Measurements from ENCODE around the gene DLAT.
"Not testable (repeated sequence)": the region's sequence is repeated elsewhere in the genome, so short reads cannot be mapped to it uniquely, and the experiment has no call there.

DLAT gene

DNA sequence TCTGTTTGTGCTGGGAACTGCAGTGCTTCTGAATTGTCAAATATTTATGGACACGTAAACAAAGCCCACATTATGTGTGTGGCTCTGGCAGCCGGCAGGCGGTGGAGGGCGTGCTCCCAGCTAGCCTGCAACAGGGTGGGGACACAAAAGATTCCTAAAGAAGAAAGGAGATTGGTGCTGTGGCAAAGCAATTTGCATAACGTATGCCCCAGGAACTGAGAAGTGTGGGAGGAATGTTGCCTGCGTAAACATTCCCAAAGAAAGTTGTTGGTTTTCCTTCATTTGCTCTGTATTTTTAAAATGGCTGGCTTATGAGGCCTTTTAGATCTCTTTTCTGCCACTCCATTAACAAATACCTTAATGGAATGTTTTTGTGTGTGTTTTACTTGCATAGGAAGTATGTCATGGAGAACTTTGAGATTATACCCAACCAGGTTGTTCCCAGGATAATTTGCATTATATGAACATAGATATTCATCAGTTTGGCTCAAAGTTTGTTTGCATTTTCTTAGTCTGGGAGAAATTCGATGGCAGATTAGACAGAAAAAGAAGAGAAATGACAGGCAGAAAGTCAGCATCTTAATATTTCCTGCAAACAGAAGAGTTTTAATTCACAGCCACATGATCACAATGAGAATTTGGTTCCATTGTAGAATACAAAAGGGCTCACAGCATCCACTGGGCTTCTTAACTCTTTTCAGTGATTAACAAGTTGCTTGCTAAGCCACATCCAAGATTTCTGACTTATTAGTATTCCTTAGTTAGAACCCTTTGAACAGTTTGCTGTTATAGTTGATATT, 41.8 kb upstream of the DLAT start:
- peak overlapping the region; percentile 20 to 61 for H3K4me3 ChIP-seq (ENCODE audit: low read depth in 1 of 2, low read length in 2 of 2)
- H3K27me3 ChIP-seq (ENCODE audit: low read depth, low read length), result no peaks in the 10 kb centered on the region
- H3K27ac ChIP-seq (ENCODE audit: low read length), result peak overlapping the region; percentile 95
- H3K36me3 ChIP-seq (ENCODE audit: control insufficient read depth in 1 of 2, insufficient read depth in 2 of 2, low read length in 2 of 2), result peaks cover 20 to 34% of the 10 kb centered on the region in 2 donors
- peaks cover 22 to 52% of the 10 kb centered on the region in 2 donors for H3K4me1 ChIP-seq (ENCODE audit: control insufficient read depth in 1 of 2, insufficient read depth in 2 of 2, low read length in 2 of 2)
- no peaks in the 10 kb centered on the region for H3K9me3 ChIP-seq (ENCODE audit: control insufficient read depth in 1 of 2, low read length in 2 of 2)

DNA sequence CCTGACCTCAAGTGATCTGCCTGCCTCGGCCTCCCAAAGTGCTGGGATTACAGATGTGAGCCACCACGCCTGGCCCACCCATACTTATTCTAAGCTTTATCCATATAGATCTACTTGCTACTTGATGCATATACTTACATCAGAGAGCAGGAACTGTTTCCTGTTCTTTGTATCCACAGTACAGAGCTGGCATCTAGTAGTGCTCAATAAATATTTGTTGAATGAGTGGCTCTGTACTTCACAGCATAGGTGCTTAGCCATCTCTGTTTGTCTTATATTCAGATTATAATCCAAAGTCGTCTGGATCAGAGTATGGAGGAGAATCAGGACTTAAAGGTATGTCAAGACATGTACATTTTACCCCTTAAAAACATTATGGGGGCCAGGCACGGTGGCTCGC, 38.6 kb upstream of the DLAT start:
- no peak overlapping the region for H3K27ac ChIP-seq (ENCODE audit: low read length)
- no peaks in the 10 kb centered on the region for H3K27me3 ChIP-seq (ENCODE audit: low read depth, low read length)
- H3K4me1 ChIP-seq (ENCODE audit: control insufficient read depth in 1 of 2, insufficient read depth in 2 of 2, low read length in 2 of 2), result peaks cover 16 to 30% of the 10 kb centered on the region in 2 donors
- no peaks in the 10 kb centered on the region for H3K9me3 ChIP-seq (ENCODE audit: control insufficient read depth in 1 of 2, low read length in 2 of 2)
- no peak overlapping the region for H3K4me3 ChIP-seq (ENCODE audit: low read depth in 1 of 2, low read length in 2 of 2)
- peaks cover 25 to 33% of the 10 kb centered on the region in 2 donors for H3K36me3 ChIP-seq (ENCODE audit: control insufficient read depth in 1 of 2, insufficient read depth in 2 of 2, low read length in 2 of 2)

DNA sequence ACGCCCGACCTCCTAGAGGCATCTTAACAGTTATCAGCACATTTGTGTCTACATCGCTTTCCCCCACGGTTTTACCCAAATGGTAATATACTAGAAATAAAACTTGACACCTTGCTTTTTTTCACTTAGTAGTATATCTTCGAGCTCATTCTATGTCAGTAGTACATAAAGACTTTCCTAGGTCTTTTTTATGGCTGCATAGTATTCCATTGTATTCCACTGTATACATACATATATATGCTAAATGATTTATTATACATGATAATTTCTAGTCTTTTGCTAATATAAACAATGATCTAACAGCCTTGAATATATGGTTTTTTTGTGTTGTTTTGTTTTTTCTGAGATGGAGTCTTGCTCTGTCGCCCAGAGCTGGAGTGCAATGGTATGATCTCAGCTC, 34.8 kb upstream of the DLAT start:
- no peaks in the 10 kb centered on the region for H3K27me3 ChIP-seq (ENCODE audit: low read depth, low read length)
- no peak overlapping the region for H3K4me3 ChIP-seq (ENCODE audit: low read depth in 1 of 2, low read length in 2 of 2)
- H3K4me1 ChIP-seq (ENCODE audit: control insufficient read depth in 1 of 2, insufficient read depth in 2 of 2, low read length in 2 of 2), result peaks cover 0 to 8% of the 10 kb centered on the region in 2 donors
- H3K36me3 ChIP-seq (ENCODE audit: control insufficient read depth in 1 of 2, insufficient read depth in 2 of 2, low read length in 2 of 2), result peaks cover 41 to 54% of the 10 kb centered on the region in 2 donors
- H3K27ac ChIP-seq (ENCODE audit: low read length), result no peak overlapping the region
- H3K9me3 ChIP-seq (ENCODE audit: control insufficient read depth in 1 of 2, low read length in 2 of 2), result no peaks in the 10 kb centered on the region

DNA sequence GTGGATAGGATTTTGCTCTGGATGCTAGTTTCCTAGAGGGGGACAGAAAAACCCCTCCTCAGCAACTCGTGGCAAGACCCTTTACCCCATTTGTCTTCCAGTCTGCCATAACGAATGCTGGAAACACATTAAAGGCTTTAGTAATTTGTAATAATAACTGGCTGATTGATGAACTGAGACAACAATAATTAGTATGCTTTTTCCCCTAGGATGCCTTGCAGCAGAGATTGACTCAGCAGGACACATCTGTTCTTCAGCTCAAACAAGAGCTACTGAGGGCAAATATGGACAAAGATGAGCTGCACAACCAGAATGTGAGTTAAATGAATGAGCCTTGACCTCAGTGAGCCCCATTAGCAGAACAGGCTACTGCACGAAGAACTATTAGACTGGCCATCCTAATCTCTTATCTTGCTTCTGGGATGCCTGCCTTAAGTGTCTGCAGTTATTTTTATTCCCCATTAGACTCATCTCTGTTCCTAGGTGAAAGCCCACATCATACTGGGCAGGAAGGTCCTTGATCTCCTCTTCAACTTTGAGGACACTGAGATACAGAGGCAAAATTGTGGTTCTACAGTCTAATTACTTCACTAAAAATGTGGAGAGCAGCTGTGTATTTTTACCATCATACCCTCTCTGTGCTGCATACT, 32.9 kb upstream of the DLAT start:
- H3K27ac ChIP-seq (ENCODE audit: low read length), result no peak overlapping the region

DNA sequence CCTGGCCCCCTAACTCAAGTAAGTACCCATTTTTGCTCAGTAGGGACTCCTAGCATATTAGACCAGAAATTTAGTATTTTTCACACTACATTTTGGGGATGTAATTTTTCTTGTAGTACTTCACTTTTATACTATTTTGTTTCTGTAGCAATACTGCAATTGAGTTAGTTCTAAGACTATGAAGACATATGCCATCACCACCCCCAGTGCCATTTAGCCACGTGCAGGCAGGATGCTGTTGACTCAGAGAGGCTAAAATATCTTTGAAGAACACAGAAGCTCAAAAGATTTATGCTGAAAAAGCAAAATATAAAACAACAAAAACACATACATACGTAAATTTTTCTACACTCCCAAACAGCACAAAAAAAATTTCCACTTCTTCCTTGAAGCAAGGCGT, 29.1 kb upstream of the DLAT start:
- Histone ChIP-seq H3K4me3 (ENCODE audit: low read depth in 1 of 2, low read length in 2 of 2) (no peak overlapping the region), H3K36me3 (ENCODE audit: control insufficient read depth in 1 of 2, insufficient read depth in 2 of 2, low read length in 2 of 2) (peaks cover 46 to 57% of the 10 kb centered on the region in 2 donors), H3K4me1 (ENCODE audit: control insufficient read depth in 1 of 2, insufficient read depth in 2 of 2, low read length in 2 of 2) (no peaks in the 10 kb centered on the region), H3K27me3 (ENCODE audit: low read depth, low read length) (no peaks in the 10 kb centered on the region), H3K27ac (ENCODE audit: low read length) (no peak overlapping the region), H3K9me3 (ENCODE audit: control insufficient read depth in 1 of 2, low read length in 2 of 2) (no peaks in the 10 kb centered on the region)

More for the DNA sequence above, 32.9 kb upstream of the DLAT start:
- H3K4me1 ChIP-seq (ENCODE audit: control insufficient read depth in 1 of 2, insufficient read depth in 2 of 2, low read length in 2 of 2), result peaks cover 0 to 8% of the 10 kb centered on the region in 2 donors
- H3K9me3 ChIP-seq (ENCODE audit: control insufficient read depth in 1 of 2, low read length in 2 of 2), result no peaks in the 10 kb centered on the region
- no peak overlapping the region for H3K4me3 ChIP-seq (ENCODE audit: low read depth in 1 of 2, low read length in 2 of 2)
- H3K27me3 ChIP-seq (ENCODE audit: low read depth, low read length), result no peaks in the 10 kb centered on the region
- H3K36me3 ChIP-seq (ENCODE audit: control insufficient read depth in 1 of 2, insufficient read depth in 2 of 2, low read length in 2 of 2), result peaks cover 42 to 45% of the 10 kb centered on the region in 2 donors

DNA sequence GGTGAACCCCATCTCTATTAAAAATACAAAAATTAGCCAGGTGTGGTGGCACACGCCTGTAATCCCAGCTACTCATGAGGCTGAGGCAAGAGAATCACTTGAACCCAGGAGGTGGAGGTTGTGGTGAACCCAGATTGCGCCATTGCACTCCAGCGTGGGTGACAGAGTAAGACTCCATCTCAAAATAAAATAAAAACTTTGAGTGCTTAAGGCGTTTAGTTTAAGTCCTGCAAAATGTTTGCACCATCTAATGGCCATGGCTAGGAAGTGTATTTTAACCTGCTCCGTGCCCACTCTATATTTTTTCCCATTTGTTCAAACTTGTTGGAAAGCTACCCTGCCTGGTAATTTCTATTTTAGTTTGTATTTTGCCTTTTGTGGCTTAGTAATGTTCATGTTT, 28.5 kb upstream of the DLAT start:
- H3K36me3 ChIP-seq (ENCODE audit: control insufficient read depth in 1 of 2, insufficient read depth in 2 of 2, low read length in 2 of 2), result peaks cover 41 to 57% of the 10 kb centered on the region in 2 donors
- H3K4me3 ChIP-seq (ENCODE audit: low read depth in 1 of 2, low read length in 2 of 2); H3K4me1 ChIP-seq (ENCODE audit: control insufficient read depth in 1 of 2, insufficient read depth in 2 of 2, low read length in 2 of 2); H3K27ac ChIP-seq (ENCODE audit: low read length); H3K27me3 ChIP-seq (ENCODE audit: low read depth, low read length); H3K9me3 ChIP-seq (ENCODE audit: control insufficient read depth in 1 of 2, low read length in 2 of 2): not testable (repeated sequence)

DNA sequence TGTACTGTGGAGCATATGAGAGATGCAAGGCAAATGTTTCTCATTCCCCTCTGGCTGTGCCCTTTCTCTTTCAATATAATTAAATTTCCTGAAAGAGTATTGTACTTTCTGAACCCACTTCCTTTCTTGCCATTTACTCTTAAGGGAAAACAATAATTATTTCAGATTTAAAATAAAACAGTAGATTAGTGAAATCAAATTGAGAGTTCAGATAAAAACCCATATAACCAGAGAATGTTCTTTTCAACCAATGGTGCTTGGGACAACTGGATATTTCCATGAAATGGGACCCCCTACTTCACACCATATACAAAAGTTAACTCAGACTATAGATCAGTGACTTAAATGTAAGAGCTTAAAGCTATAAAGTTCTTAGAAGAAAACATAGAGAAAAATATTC, 26.1 kb upstream of the DLAT start:
- Histone ChIP-seq H3K36me3 (ENCODE audit: control insufficient read depth in 1 of 2, insufficient read depth in 2 of 2, low read length in 2 of 2) (peaks cover 23 to 48% of the 10 kb centered on the region in 2 donors), H3K27ac (ENCODE audit: low read length) (no peak overlapping the region), H3K4me1 (ENCODE audit: control insufficient read depth in 1 of 2, insufficient read depth in 2 of 2, low read length in 2 of 2) (no peaks in the 10 kb centered on the region), H3K9me3 (ENCODE audit: control insufficient read depth in 1 of 2, low read length in 2 of 2) (no peaks in the 10 kb centered on the region), H3K4me3 (ENCODE audit: low read depth in 1 of 2, low read length in 2 of 2) (no peak overlapping the region), H3K27me3 (ENCODE audit: low read depth, low read length) (no peaks in the 10 kb centered on the region)

DNA sequence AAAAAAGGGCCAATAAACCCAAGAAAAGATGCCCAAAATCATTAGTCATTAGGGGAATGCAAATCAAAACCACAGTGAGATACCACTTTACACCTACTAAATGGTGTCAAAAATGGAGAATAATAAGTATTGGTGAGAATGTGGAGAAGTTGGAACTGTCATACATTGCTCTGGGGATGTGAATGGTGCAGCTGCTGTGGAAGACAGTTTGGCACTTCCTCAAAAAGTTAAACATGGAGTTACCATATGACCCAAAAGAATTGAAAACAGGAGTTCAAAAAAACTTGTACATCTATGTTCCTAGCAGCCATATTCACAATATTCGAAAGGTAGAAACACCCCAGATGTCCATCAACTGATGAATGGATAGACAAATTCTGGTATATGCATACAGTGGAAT, 24.5 kb upstream of the DLAT start:
- Histone ChIP-seq H3K4me3 (ENCODE audit: low read depth in 1 of 2, low read length in 2 of 2) (no peak overlapping the region), H3K27ac (ENCODE audit: low read length) (no peak overlapping the region), H3K9me3 (ENCODE audit: control insufficient read depth in 1 of 2, low read length in 2 of 2) (no peaks in the 10 kb centered on the region), H3K36me3 (ENCODE audit: control insufficient read depth in 1 of 2, insufficient read depth in 2 of 2, low read length in 2 of 2) (peaks cover 21 to 44% of the 10 kb centered on the region in 2 donors), H3K4me1 (ENCODE audit: control insufficient read depth in 1 of 2, insufficient read depth in 2 of 2, low read length in 2 of 2) (no peaks in the 10 kb centered on the region), H3K27me3 (ENCODE audit: low read depth, low read length) (no peaks in the 10 kb centered on the region)

DNA sequence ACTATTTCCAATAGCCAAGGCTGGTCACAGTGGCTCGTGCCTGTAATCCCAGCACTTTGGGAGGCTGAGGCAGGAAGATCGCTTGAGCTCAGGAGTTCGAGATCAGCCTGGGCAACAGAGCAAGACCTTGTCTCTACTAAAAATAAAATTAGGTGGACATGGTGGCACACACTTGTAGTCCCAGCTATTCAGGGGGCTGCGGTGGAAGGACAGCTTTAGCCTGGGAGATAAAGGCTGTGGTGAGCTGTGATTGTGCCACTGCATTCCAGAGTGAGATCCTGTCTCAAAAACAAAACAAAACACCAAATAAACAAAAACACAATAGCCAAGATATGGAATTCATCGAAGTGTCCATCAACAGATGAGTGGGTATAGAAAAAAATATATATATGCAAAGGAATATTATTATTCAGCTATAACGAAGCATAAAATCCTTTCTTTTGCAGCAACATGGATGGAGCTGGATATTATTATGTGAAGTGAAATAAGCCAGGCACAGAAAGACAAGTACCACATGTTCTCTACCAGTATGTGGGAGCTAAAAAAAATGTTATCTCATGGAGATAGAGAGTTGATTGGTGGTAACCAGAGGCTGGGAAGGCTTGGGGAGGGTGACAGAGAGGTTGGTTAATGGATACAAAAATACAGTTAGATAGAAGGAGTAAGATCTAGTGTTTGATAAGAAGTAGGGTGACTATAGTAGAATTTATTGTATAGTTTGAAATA, 22.6 kb upstream of the DLAT start:
- H3K4me3 ChIP-seq (ENCODE audit: low read depth in 1 of 2, low read length in 2 of 2), result no peak overlapping the region
- no peaks in the 10 kb centered on the region for H3K27me3 ChIP-seq (ENCODE audit: low read depth, low read length)
- H3K27ac ChIP-seq (ENCODE audit: low read length), result no peak overlapping the region
- H3K36me3 ChIP-seq (ENCODE audit: control insufficient read depth in 1 of 2, insufficient read depth in 2 of 2, low read length in 2 of 2), result peaks cover 16 to 44% of the 10 kb centered on the region in 2 donors
- no peaks in the 10 kb centered on the region for H3K4me1 ChIP-seq (ENCODE audit: control insufficient read depth in 1 of 2, insufficient read depth in 2 of 2, low read length in 2 of 2)
- no peaks in the 10 kb centered on the region for H3K9me3 ChIP-seq (ENCODE audit: control insufficient read depth in 1 of 2, low read length in 2 of 2)

DNA sequence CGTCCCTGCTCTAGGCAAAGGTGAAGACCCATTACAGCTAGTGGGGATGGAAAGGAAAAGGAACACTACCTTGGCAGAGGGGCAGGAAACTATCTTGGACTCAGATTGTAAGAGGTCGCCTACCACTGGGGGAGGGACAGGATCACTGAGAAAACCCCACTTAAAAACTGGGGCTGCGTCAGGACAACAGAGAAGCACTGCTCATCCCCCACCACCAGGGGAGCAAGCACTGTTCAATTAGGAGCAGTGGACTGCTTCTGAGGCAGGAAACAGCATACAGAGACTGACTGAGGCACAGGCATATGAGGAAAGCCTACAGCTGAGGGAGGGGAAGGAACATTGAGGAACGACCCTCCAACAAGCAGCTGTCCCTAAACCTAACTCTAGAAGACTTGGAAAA, 20.8 kb upstream of the DLAT start:
- Histone ChIP-seq H3K27ac (ENCODE audit: low read length) (no peak overlapping the region), H3K36me3 (ENCODE audit: control insufficient read depth in 1 of 2, insufficient read depth in 2 of 2, low read length in 2 of 2) (peaks cover 8 to 38% of the 10 kb centered on the region in 2 donors), H3K4me1 (ENCODE audit: control insufficient read depth in 1 of 2, insufficient read depth in 2 of 2, low read length in 2 of 2) (no peaks in the 10 kb centered on the region), H3K9me3 (ENCODE audit: control insufficient read depth in 1 of 2, low read length in 2 of 2) (no peaks in the 10 kb centered on the region), H3K4me3 (ENCODE audit: low read depth in 1 of 2, low read length in 2 of 2) (no peak overlapping the region), H3K27me3 (ENCODE audit: low read depth, low read length) (no peaks in the 10 kb centered on the region)

DNA sequence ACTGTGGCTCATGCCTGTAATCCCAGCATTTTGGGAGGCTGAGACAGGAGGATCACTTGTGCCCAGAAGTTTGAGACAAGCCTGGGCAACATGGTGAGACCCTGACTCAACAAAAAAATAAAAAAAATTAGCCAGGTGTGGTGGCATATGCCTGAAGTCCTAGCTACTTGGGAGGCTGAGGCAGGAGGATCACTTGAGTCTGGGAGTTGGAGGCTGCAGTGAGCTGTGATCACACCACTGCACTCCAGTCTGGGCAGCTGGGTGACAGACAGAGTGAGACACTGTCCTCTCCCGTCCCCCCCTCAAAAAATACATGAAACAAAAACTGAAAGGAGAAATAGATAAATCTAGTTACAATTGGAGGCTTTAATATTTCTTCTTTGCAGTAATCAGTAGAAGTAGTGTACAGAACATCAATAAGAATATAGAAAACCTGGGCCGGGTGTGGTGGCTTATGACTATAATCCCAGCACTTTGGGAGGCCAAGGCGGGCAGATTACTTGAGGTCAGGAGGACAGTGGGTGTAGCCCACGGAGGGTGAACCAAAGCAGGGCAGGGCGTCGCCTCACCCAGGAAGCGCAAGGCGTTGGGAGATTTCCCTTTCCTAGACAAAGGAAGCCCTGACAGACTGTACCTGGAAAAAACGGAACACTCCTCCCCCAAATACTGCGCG, 19.6 kb upstream of the DLAT start:
- H3K4me3 ChIP-seq (ENCODE audit: low read depth in 1 of 2, low read length in 2 of 2), result no peak overlapping the region
- H3K9me3 ChIP-seq (ENCODE audit: control insufficient read depth in 1 of 2, low read length in 2 of 2), result no peaks in the 10 kb centered on the region
- no peaks in the 10 kb centered on the region for H3K27me3 ChIP-seq (ENCODE audit: low read depth, low read length)
- H3K36me3 ChIP-seq (ENCODE audit: control insufficient read depth in 1 of 2, insufficient read depth in 2 of 2, low read length in 2 of 2), result peaks cover 8 to 34% of the 10 kb centered on the region in 2 donors
- no peak overlapping the region for H3K27ac ChIP-seq (ENCODE audit: low read length)
- no peaks in the 10 kb centered on the region for H3K4me1 ChIP-seq (ENCODE audit: control insufficient read depth in 1 of 2, insufficient read depth in 2 of 2, low read length in 2 of 2)

Data from muscle layer of duodenum (tissue), 2 donors.